Stomach smooth muscle (tissue), 2 donors: Measurements from ENCODE around the gene GCAT.

Experiments
- H3K27ac ChIP-seq: one replicate; pipeline ENCODE4 v1.7.0; 2013; ENCODE audit warnings: mild to moderate bottlenecking, low read length, inconsistent platforms
- H3K27me3 ChIP-seq, 2 donors: one replicate each; pipeline ENCODE4 v1.7.0; 2013; ENCODE audit warnings: low read length in 2 of 2; ENCODE audit not compliant: insufficient read depth in 2 of 2, control insufficient read depth in 1 of 2
- H3K36me3 ChIP-seq, 2 donors: one replicate each; pipeline ENCODE4 v1.7.0; 2013; ENCODE audit warnings: low read length in 2 of 2; ENCODE audit not compliant: control insufficient read depth in 2 of 2, insufficient read depth in 2 of 2
- H3K4me1 ChIP-seq: one replicate; pipeline ENCODE4 v1.7.0; 2013; ENCODE audit warnings: low read length; ENCODE audit not compliant: control insufficient read depth, insufficient read depth
- H3K4me3 ChIP-seq, 2 donors: one replicate each; pipeline ENCODE4 v1.7.0; 2013; ENCODE audit warnings: low read length in 2 of 2
- H3K9ac ChIP-seq, 2 donors: one replicate each; pipeline ENCODE4 v1.7.0; 2013; ENCODE audit warnings: low read length in 2 of 2, mild to moderate bottlenecking in 1 of 2
- H3K9me3 ChIP-seq, 2 donors: one replicate each; pipeline ENCODE4 v1.7.0; 2013; ENCODE audit warnings: low read length in 2 of 2; ENCODE audit not compliant: control insufficient read depth in 2 of 2
- donor health status: healthy.
- donor health status: Pancreatic carcinoma.

Gene GCAT

DNA sequence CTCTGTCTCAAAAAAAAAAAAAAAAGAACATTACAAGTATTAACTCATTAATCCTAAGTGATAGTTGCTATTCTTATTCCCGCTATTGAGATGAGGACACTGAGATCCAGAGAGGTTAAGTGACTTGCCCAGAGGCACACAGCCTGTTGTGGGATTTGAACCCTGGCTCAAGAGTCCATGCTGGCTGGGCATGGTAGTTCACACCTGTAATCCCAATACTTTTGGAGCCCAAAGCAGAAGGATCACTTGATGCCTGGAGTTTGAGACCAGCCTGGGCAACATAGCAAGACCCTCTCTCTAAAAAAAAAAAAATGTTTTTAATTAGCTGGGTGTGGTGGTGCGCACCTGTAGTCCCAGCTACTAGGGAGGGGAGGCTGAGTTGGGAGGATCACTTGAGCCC is 4.1 kb downstream of the GCAT start:
- Histone ChIP-seq H3K9me3 (no peaks in the 10 kb centered on the region), H3K27ac (no peak overlapping the region), H3K4me1 (peaks cover 14% of the 10 kb centered on the region), H3K36me3 (peaks cover 2 to 8% of the 10 kb centered on the region in 2 donors), H3K4me3 (no peak overlapping the region), H3K27me3 (no peaks in the 10 kb centered on the region), H3K9ac (no peak overlapping the region)

DNA sequence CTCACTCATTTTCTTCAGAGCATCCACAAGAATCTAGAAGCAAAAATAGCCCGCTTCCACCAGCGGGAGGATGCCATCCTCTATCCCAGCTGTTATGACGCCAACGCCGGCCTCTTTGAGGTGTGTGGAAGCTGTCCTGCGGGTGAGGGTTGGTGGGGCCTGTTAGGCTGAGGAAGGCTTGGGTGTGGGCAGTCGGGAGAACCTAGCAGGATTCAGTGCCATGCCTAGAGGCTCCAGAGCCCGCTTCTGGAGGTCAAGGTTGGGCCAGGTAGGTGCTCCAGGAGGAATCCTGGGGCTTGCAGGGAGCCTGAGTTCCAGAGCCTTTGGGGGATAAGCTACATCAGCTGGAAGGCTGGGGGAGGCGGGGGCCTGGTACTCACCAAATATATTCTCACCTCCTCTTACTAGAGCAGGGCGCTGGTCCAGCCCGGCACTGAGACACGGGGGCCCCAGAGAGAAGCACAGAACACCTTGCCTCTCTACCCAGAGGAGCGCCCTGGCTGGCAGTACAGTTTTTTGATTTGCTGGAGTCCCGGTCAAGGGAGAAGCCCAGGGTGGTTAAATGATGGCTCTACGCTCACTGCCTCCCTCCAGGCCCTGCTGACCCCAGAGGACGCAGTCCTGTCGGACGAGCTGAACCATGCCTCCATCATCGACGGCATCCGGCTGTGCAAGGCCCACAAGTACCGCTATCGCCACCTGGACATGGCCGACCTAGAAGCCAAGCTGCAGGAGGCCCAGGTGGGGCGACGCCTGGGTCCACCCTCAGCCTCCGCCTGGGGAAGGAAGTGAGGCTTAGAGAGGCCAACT is 5.3 kb downstream of the GCAT start:
- Histone ChIP-seq H3K9ac (no peak overlapping the region), H3K27me3 (no peaks in the 10 kb centered on the region), H3K4me1 (peaks cover 12% of the 10 kb centered on the region), H3K4me3 (no peak overlapping the region), H3K36me3 (peaks cover 2 to 8% of the 10 kb centered on the region in 2 donors), H3K27ac (no peak overlapping the region), H3K9me3 (no peaks in the 10 kb centered on the region)

- no peaks in the 10 kb centered on the region for H3K9me3 ChIP-seq
- no peak overlapping the region for H3K9ac ChIP-seq
- peaks cover 2 to 8% of the 10 kb centered on the region in 2 donors for H3K36me3 ChIP-seq
- no peak overlapping the region for H3K4me3 ChIP-seq
- H3K27ac ChIP-seq = no peak overlapping the region
- peaks cover 4 to 7% of the 10 kb centered on the region in 2 donors for H3K27me3 ChIP-seq
- peaks cover 16% of the 10 kb centered on the region for H3K4me1 ChIP-seq
Measured at GRCh38 chr22:37815593-37815992, 7.9 kb downstream of the GCAT start.

DNA sequence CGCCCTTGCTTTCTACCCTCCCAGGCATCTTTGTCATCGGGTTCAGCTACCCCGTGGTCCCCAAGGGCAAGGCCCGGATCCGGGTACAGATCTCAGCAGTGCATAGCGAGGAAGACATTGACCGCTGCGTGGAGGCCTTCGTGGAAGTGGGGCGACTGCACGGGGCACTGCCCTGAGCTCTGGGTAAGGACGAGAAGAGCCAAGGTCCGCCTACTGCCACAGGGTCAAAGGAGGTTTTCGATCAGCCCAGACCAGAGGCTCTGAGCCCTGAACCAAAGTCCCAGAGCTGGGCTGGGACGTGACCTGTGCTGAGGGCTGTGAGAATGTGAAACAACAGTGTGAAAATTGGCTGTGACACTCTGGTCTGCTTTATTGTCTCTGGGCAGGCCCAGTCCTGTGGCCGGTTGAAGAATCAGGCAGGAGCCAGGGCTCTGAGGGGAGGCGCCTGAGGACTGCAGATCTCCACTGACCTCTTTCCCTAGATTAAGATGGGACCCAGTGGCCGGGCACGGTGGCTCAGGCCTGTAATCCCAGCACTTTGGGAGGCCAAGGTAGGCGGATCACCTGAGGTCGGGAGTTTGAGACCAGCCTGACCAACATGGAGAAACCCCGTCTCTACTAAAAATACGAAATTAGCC is 8.9 kb downstream of the GCAT start:
- Histone ChIP-seq H3K27me3 (peaks cover 4 to 7% of the 10 kb centered on the region in 2 donors), H3K9ac (no peak overlapping the region), H3K4me3 (no peak overlapping the region), H3K27ac (no peak overlapping the region), H3K36me3 (peaks cover 2 to 8% of the 10 kb centered on the region in 2 donors), H3K9me3 (no peaks in the 10 kb centered on the region), H3K4me1 (peaks cover 16% of the 10 kb centered on the region)

- Histone ChIP-seq H3K36me3 (peaks cover 2 to 8% of the 10 kb centered on the region in 2 donors), H3K27ac (peak overlapping the region; percentile 41), H3K9me3 (no peaks in the 10 kb centered on the region), H3K4me1 (peaks cover 16% of the 10 kb centered on the region), H3K9ac (peak overlapping the region; percentile 36 to 63), H3K4me3 (peak overlapping the region; percentile 59 to 60), H3K27me3 (peaks cover 11 to 12% of the 10 kb centered on the region in 2 donors)
Measured at GRCh38 chr22:37817705-37818408, 10.1 kb downstream of the GCAT start.

DNA sequence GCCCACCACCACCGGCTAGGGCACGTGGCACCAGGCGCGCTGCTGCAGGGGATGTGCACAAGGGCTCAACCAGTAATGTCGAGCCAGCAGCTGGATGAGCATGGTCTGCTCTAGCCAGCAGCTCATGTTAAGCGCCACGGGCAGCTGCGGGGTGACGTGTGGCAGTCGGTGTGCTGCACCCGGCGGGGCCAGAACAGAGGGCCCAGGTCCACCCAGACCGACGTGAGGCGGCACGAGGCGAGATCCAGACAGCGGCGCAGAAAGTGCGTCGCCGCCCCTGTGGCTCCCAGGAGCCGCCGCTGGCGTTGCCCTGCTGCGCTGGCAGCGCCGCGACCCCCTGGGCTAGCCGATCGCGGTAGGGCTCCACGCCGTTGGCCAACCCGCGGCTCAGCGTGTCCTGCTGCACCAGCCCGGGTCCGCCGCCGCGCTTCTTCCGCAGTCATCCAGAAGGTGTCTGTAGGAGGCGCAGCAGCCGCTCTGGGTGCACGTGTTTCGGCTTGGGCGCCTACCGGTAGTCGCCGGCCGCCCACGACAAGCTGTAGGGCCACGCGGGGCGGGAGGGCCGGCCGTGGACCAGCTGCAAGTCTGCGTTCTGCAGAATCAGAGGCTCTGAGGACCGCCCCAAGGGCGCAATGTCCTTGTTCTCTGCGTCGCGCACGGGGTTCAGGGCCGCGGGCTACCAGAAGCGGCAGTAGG is 10.8 kb downstream of the GCAT start:
- peaks cover 2 to 6% of the 10 kb centered on the region in 2 donors for H3K36me3 ChIP-seq
- H3K27me3 ChIP-seq = peaks cover 11 to 17% of the 10 kb centered on the region in 2 donors
- no peaks in the 10 kb centered on the region for H3K9me3 ChIP-seq
- H3K27ac ChIP-seq = peak overlapping the region; percentile 41
- H3K4me3 ChIP-seq = peak overlapping the region; percentile 59 to 65
- H3K4me1 ChIP-seq = peaks cover 16% of the 10 kb centered on the region
- H3K9ac ChIP-seq = peak overlapping the region in 1 of 2 donors; percentile 15

GRCh38 chr22:37819105-37819433 is 11.3 kb downstream of the GCAT start:
- H3K27ac ChIP-seq = no peak overlapping the region
- H3K9me3 ChIP-seq = no peaks in the 10 kb centered on the region
- H3K9ac ChIP-seq = no peak overlapping the region
- peaks cover 16% of the 10 kb centered on the region for H3K4me1 ChIP-seq
- peaks cover 11 to 20% of the 10 kb centered on the region in 2 donors for H3K27me3 ChIP-seq
- peak overlapping the region; percentile 59 to 65 for H3K4me3 ChIP-seq
- peaks cover 2 to 5% of the 10 kb centered on the region in 2 donors for H3K36me3 ChIP-seq

DNA sequence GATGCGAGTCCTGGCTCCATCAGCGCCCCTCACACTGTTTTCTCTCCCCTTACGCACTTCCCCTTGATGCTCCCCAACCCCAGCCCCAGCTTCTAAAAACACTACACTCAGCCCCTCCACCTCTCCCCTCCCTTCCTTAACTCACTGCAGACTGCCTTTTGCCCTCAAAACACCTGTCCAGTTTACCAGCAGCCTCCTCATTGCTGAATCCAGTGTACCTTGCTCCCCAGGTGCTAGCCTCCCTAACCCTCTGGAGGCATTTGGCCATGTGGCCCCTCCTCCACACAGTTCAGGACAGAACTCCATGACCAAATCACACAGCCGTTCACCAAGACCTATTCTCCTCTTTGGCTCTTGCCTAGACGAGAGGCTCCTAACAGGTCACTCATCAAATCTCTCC is 12.6 kb downstream of the GCAT start:
- H3K4me1 ChIP-seq = peaks cover 18% of the 10 kb centered on the region
- H3K9me3 ChIP-seq = no peaks in the 10 kb centered on the region
- H3K27me3 ChIP-seq = peaks cover 11 to 23% of the 10 kb centered on the region in 2 donors
- no peak overlapping the region for H3K27ac ChIP-seq
- H3K4me3 ChIP-seq = no peak overlapping the region
- no peak overlapping the region for H3K9ac ChIP-seq
- peaks cover 0 to 2% of the 10 kb centered on the region in 2 donors for H3K36me3 ChIP-seq

- Histone ChIP-seq H3K27ac (no peak overlapping the region), H3K4me1 (peaks cover 28% of the 10 kb centered on the region), H3K9me3 (no peaks in the 10 kb centered on the region), H3K27me3 (peaks cover 11 to 23% of the 10 kb centered on the region in 2 donors), H3K9ac (no peak overlapping the region), H3K4me3 (no peak overlapping the region), H3K36me3 (no peaks in the 10 kb centered on the region)
Measured at GRCh38 chr22:37822079-37822833, 14.5 kb downstream of the GCAT start.
